Uterus (tissue), 2 donors: ENCODE results near the gene ARHGEF10L.

Source experiments
- POLR2A ChIP-seq, 2 donors: fragments of 450-650 bp; IDR thresholded peaks; one replicate each; pipeline ENCODE4 v1.6.1; 2016; ENCODE audit warnings: antibody characterized with exemption in 2 of 2, mild to moderate bottlenecking in 1 of 2, moderate library complexity in 1 of 2
- TF ChIP-seq, protein P1 (sequence below), 4 experiments: fragments of 200-600 bp in 2 of 4; fragments of 450-650 bp in 2 of 4; sonication (generic) in 2 of 4; IDR thresholded peaks; one replicate each; pipeline ENCODE4 v1.5.1; 2016 to 2019; ENCODE audit warnings: antibody characterized with exemption in 4 of 4, mild to moderate bottlenecking in 2 of 4, moderate library complexity in 1 of 4

DNA sequence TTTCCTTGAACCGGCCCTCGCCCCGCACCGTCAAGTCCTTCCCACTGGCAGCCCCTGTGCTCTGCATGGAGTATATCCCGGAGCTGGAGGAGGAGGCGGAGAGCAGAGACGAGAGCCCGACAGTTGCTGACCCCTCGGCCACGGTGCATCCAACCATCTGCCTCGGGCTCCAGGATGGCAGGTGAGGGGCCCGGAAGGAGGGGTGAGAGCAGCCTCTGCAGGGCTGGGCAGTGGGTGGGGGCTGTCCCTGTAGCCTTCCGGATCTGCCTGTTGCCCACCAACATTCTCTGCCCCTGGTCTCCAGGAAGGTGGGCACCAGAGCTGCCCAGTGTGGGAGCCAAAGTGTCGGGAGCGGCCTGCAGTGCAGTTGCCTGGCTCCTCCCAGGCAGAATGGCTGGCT, 116.4 kb downstream of the ARHGEF10L start:
- TF ChIP-seq, protein P1, sequence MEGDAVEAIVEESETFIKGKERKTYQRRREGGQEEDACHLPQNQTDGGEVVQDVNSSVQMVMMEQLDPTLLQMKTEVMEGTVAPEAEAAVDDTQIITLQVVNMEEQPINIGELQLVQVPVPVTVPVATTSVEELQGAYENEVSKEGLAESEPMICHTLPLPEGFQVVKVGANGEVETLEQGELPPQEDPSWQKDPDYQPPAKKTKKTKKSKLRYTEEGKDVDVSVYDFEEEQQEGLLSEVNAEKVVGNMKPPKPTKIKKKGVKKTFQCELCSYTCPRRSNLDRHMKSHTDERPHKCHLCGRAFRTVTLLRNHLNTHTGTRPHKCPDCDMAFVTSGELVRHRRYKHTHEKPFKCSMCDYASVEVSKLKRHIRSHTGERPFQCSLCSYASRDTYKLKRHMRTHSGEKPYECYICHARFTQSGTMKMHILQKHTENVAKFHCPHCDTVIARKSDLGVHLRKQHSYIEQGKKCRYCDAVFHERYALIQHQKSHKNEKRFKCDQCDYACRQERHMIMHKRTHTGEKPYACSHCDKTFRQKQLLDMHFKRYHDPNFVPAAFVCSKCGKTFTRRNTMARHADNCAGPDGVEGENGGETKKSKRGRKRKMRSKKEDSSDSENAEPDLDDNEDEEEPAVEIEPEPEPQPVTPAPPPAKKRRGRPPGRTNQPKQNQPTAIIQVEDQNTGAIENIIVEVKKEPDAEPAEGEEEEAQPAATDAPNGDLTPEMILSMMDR (IDR thresholded peaks at IDR 0.05): no peak
- TF ChIP-seq POLR2A (IDR thresholded peaks at IDR 0.05): no peak
